Stimulated activated CD4-positive, alpha-beta T cell treated with anti-CD3 and anti-CD28 coated beads, TNF-alpha, amount 100 ng/mL, for 1 hour (primary cell): Measurements from ENCODE around the gene APP.

Experiments used
- DNase-seq, 3 donors: peaks; one replicate each; pipeline ENCODE4 v3.0.0-alpha.2; 2020; ENCODE audit warnings: low read depth in 3 of 3, low spot score in 1 of 3

Gene APP

GRCh38 chr21:26068776-26069175, 101.8 kb downstream of the APP start:
- DNase-seq: no peak

GRCh38 chr21:26067836-26068594, 102.6 kb downstream of the APP start:
- DNase-seq: no peak

GRCh38 chr21:26064506-26064905, 106.1 kb downstream of the APP start:
- no peak for DNase-seq

- no peak for DNase-seq
Observed at GRCh38 chr21:26061437-26061836, 109.1 kb downstream of the APP start.

- no peak for DNase-seq
Observed at GRCh38 chr21:26060335-26061115, 110.0 kb downstream of the APP start.

- DNase-seq: no peak
Observed at GRCh38 chr21:26057477-26058170, 112.9 kb downstream of the APP start.

GRCh38 chr21:26055841-26056264, 114.7 kb downstream of the APP start:
- no peak for DNase-seq

- no peak for DNase-seq
Observed at GRCh38 chr21:26055010-26055409, 115.6 kb downstream of the APP start.

GRCh38 chr21:26052057-26052456, 118.5 kb downstream of the APP start:
- no peak for DNase-seq

GRCh38 chr21:26050857-26051256, 119.7 kb downstream of the APP start:
- no peak for DNase-seq

- DNase-seq: no peak
Observed at GRCh38 chr21:26049803-26050202, 120.8 kb downstream of the APP start.

- DNase-seq: no peak
Observed at GRCh38 chr21:26047279-26047967, 123.1 kb downstream of the APP start.

GRCh38 chr21:26043891-26044290, 126.7 kb downstream of the APP start:
- DNase-seq: no peak

- no peak for DNase-seq
Observed at GRCh38 chr21:26042181-26042876, 128.2 kb downstream of the APP start.

- no peak for DNase-seq
Observed at GRCh38 chr21:26041431-26042180, 129.0 kb downstream of the APP start.

- no peak for DNase-seq
Observed at GRCh38 chr21:26036916-26037315, 133.7 kb downstream of the APP start.

GRCh38 chr21:26032263-26032662, 138.3 kb downstream of the APP start:
- no peak for DNase-seq

- no peak for DNase-seq
Observed at GRCh38 chr21:26028183-26028582, 142.4 kb downstream of the APP start.

- no peak for DNase-seq
Observed at GRCh38 chr21:26027696-26028095, 142.9 kb downstream of the APP start.
